KMS-11 (cell line): Measurements from ENCODE around the gene OR10G7.

Source experiments
- H2AFZ ChIP-seq: fragments of 200-600 bp; sonication (generic); 2 replicates; pipeline ENCODE4 v1.6.1; 2016; ENCODE audit warnings: antibody characterized with exemption, mixed run types, low read depth
- H3K27ac ChIP-seq: fragments of 200-600 bp; sonication (generic); 2 replicates; pipeline ENCODE4 v1.6.1; 2016; ENCODE audit warnings: mild to moderate bottlenecking, mixed run types
- H3K27me3 ChIP-seq: fragments of 200-600 bp; sonication (generic); 2 replicates; pipeline ENCODE4 v1.6.1; 2017; ENCODE audit warnings: mild to moderate bottlenecking, low read depth, mixed run types, moderate library complexity; ENCODE audit not compliant: insufficient read depth
- H3K36me3 ChIP-seq: fragments of 200-600 bp; sonication (generic); 2 replicates; pipeline ENCODE4 v1.6.1; 2017; ENCODE audit warnings: mild to moderate bottlenecking, mixed run types; ENCODE audit not compliant: insufficient read depth
- H3K4me1 ChIP-seq: fragments of 200-600 bp; sonication (generic); 2 replicates; pipeline ENCODE4 v1.6.1; 2016; ENCODE audit warnings: mild to moderate bottlenecking, low read depth, mixed run types; ENCODE audit not compliant: poor library complexity, severe bottlenecking
- H3K4me2 ChIP-seq: fragments of 200-600 bp; sonication (generic); 2 replicates; pipeline ENCODE4 v1.7.0; 2016; ENCODE audit warnings: mild to moderate bottlenecking, mixed run types
- H3K4me3 ChIP-seq: fragments of 200-600 bp; sonication (generic); IDR thresholded peaks from 2 replicates; pipeline ENCODE4 v1.6.1; 2017; ENCODE audit warnings: low read depth, low read length, mixed read lengths; ENCODE audit not compliant: insufficient read depth
- H3K79me2 ChIP-seq: fragments of 200-600 bp; sonication (generic); 2 replicates; pipeline ENCODE4 v1.6.1; 2016; ENCODE audit warnings: low read depth, mixed run types; ENCODE audit not compliant: insufficient read depth
- H3K9ac ChIP-seq: fragments of 200-600 bp; sonication (generic); 2 replicates; pipeline ENCODE4 v1.6.1; 2016; ENCODE audit warnings: mild to moderate bottlenecking, mixed run types
- H4K20me1 ChIP-seq: fragments of 200-600 bp; sonication (generic); 2 replicates; pipeline ENCODE4 v1.6.1; 2016; ENCODE audit warnings: mild to moderate bottlenecking, mixed run types; ENCODE audit not compliant: insufficient read depth
- TF ChIP-seq, protein P1 (sequence below): fragments of 200-600 bp; sonication (generic); conservative IDR thresholded peaks from 2 replicates; pipeline ENCODE4 v1.6.1; 2017; ENCODE audit warnings: low read depth, mild to moderate bottlenecking, antibody characterized with exemption, low read length, moderate library complexity, mixed read lengths

Gene OR10G7

DNA sequence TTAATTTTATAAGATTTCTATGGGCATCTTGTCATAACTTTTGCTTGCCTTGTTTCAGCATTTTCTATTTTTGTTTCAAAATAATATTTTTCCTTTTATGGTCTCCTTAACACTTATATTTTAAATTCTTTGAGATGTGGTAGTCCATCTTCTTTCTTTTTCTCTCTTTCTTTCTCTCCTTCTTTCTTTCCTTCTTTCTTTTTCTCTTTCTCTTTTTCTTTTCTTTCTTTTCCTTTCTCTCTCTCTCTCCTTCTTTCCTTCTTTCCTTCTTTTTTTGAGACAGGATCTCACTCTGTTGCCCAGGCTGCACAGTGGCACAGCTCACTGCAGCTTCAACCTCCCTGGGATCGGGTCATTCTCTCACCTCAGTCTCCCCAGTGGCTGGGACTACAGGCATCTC is 36.1 kb upstream of the OR10G7 start:
- TF ChIP-seq, protein P1, sequence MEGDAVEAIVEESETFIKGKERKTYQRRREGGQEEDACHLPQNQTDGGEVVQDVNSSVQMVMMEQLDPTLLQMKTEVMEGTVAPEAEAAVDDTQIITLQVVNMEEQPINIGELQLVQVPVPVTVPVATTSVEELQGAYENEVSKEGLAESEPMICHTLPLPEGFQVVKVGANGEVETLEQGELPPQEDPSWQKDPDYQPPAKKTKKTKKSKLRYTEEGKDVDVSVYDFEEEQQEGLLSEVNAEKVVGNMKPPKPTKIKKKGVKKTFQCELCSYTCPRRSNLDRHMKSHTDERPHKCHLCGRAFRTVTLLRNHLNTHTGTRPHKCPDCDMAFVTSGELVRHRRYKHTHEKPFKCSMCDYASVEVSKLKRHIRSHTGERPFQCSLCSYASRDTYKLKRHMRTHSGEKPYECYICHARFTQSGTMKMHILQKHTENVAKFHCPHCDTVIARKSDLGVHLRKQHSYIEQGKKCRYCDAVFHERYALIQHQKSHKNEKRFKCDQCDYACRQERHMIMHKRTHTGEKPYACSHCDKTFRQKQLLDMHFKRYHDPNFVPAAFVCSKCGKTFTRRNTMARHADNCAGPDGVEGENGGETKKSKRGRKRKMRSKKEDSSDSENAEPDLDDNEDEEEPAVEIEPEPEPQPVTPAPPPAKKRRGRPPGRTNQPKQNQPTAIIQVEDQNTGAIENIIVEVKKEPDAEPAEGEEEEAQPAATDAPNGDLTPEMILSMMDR, result no peak
- H4K20me1 ChIP-seq, result no peaks in the 10 kb centered on the region
- no peaks in the 10 kb centered on the region for H3K79me2 ChIP-seq
- no peak overlapping the region for H2AFZ ChIP-seq
- H3K9ac ChIP-seq, result no peak overlapping the region
- no peaks in the 10 kb centered on the region for H3K27me3 ChIP-seq
- H3K36me3 ChIP-seq, result no peaks in the 10 kb centered on the region
- H3K4me3 ChIP-seq, result no peak overlapping the region
- H3K27ac ChIP-seq, result no peak overlapping the region
- H3K4me2 ChIP-seq, result no peak overlapping the region
- no peaks in the 10 kb centered on the region for H3K4me1 ChIP-seq

- TF ChIP-seq, protein P1, result no peak
- H3K4me3 ChIP-seq, result no peak overlapping the region
Observed at GRCh38 chr11:124075841-124076651, 34.9 kb upstream of the OR10G7 start.

GRCh38 chr11:124075492-124075840 is 34.3 kb upstream of the OR10G7 start:
- Histone ChIP-seq H3K4me1 (peaks cover 8% of the 10 kb centered on the region), H3K79me2 (no peaks in the 10 kb centered on the region), H3K4me2 (no peak overlapping the region), H3K4me3 (no peak overlapping the region), H3K36me3 (no peaks in the 10 kb centered on the region), H3K27ac (no peak overlapping the region), H2AFZ (no peak overlapping the region), H3K27me3 (no peaks in the 10 kb centered on the region), H3K9ac (no peak overlapping the region), H4K20me1 (no peaks in the 10 kb centered on the region)
- TF ChIP-seq, protein P1, result no peak

More at GRCh38 chr11:124075841-124076651, 34.9 kb upstream of the OR10G7 start:
- Histone ChIP-seq H3K9ac (no peak overlapping the region), H3K4me1 (peaks cover 3% of the 10 kb centered on the region), H2AFZ (no peak overlapping the region), H3K27ac (no peak overlapping the region), H4K20me1 (no peaks in the 10 kb centered on the region), H3K27me3 (no peaks in the 10 kb centered on the region), H3K36me3 (no peaks in the 10 kb centered on the region), H3K4me2 (no peak overlapping the region), H3K79me2 (no peaks in the 10 kb centered on the region)

DNA sequence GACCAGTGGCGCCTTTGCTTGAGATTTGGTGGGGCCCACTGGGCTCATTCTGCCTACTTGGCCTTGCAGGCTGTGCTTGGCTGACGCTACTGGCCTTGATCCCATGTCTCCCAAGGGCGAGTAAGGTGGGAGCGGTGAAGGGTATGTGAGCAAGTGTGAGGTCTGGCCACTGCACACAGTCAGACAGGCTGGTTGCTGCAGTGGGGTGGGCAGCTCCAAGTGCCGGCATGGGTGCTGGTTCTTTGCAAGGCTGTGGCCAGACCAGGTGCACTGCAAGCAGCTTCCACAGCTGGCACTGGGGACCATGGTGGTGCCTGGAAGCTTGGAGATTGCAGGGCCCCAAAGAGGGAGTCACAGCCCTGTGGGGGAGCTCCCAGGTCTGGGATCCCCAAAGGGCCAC is 33.4 kb upstream of the OR10G7 start:
- Histone ChIP-seq H3K27me3 (no peaks in the 10 kb centered on the region), H3K27ac (no peak overlapping the region), H3K4me3 (no peak overlapping the region), H3K4me2 (no peak overlapping the region), H4K20me1 (no peaks in the 10 kb centered on the region), H3K79me2 (no peaks in the 10 kb centered on the region), H3K9ac (no peak overlapping the region), H3K4me1 (peaks cover 9% of the 10 kb centered on the region), H2AFZ (no peak overlapping the region), H3K36me3 (no peaks in the 10 kb centered on the region)
- TF ChIP-seq, protein P1, result no peak
